Kidney (tissue), 14 donors: Measurements from ENCODE around the gene CDK1. TPM values are rescaled to one million over a fixed set of nuclear protein-coding genes. Genes with fewer than 3 reads are reported as not detected.

Experiments
- DNase-seq, 5 donors: peaks; one replicate each; pipeline ENCODE4 v3.0.0-alpha.2; 2013 to 2020
- FAIRE-seq: peaks from 2 replicates; lab custom pipeline; 2012; peaks lifted over from hg19 to GRCh38; lab: Jason Lieb, UNC
- H3K27ac ChIP-seq, 2 donors: one replicate each; pipeline ENCODE4 v1.7.0; 2013; ENCODE audit warnings: low read depth in 2 of 2, low read length in 2 of 2, inconsistent platforms in 1 of 2
- H3K27me3 ChIP-seq: one replicate; pipeline ENCODE4 v1.7.1; 2013; ENCODE audit warnings: low read length, inconsistent platforms; ENCODE audit not compliant: control insufficient read depth, insufficient read depth
- H3K36me3 ChIP-seq, 3 donors: one replicate each; pipeline versions ENCODE4 v1.7.0 to v1.7.1; 2013; ENCODE audit warnings: low read length in 3 of 3, control low read depth in 1 of 3, inconsistent platforms in 1 of 3; ENCODE audit not compliant: insufficient read depth in 3 of 3, control insufficient read depth in 2 of 3
- H3K4me1 ChIP-seq, 3 donors: one replicate each; pipeline versions ENCODE4 v1.7.0 to v1.7.1; 2013; ENCODE audit warnings: low read length in 3 of 3, inconsistent platforms in 1 of 3, low read depth in 1 of 3; ENCODE audit not compliant: control insufficient read depth in 2 of 3, insufficient read depth in 2 of 3
- H3K4me3 ChIP-seq, 3 donors: one replicate each; pipeline versions ENCODE4 v1.7.0 to v1.8.1; 2013; ENCODE audit warnings: low read length in 3 of 3, control low read depth in 1 of 3, inconsistent platforms in 1 of 3
- H3K9ac ChIP-seq, 3 donors: one replicate each; pipeline versions ENCODE4 v1.7.0 to v1.7.1; 2013; ENCODE audit warnings: low read length in 3 of 3, control low read depth in 1 of 3, inconsistent platforms in 1 of 3
- H3K9me3 ChIP-seq, 3 donors: one replicate each; pipeline versions ENCODE4 v1.7.0 to v1.7.1; 2013; ENCODE audit warnings: low read length in 3 of 3, control low read depth in 1 of 3, inconsistent platforms in 1 of 3; ENCODE audit not compliant: control insufficient read depth in 2 of 3, insufficient read depth in 1 of 3
- intact Hi-C: fragments of 100-400 bp; cut with DNase I; formaldehyde crosslinking; loops from one replicate; pipeline ENCODE4 v1.11.1; 2022
- polyA plus RNA-seq: library from polyadenylated mRNA; stranded (reverse); fragments of 350-450 nt; fragmentation: Illumina TruSeq; extraction: RNeasy Lipid Tissue Mini Kit (QIAGEN cat#74804); gene quantifications from one replicate; pipeline ENCODE4 v1.2.3, GENCODE V29; 2014; ENCODE audit warnings: low read depth, low replicate concordance; ENCODE audit not compliant: insufficient read depth
- total RNA-seq: library from RNA; stranded (reverse); fragmentation: NEBNext Ultra II Directional; extraction: Animal tissue kit (Norgen Biotek cat#: 25700); gene quantifications from one replicate; pipeline ENCODE4 v1.2.1, GENCODE V29; 2021
- TF ChIP-seq, protein P1 (sequence below): IDR thresholded peaks from 3 replicates; pipeline ENCODE4 v1.5.1; 2012; ENCODE audit warnings: mild to moderate bottlenecking, moderate library complexity, borderline replicate concordance; ENCODE audit not compliant: insufficient read depth; ENCODE audit errors: extremely low read depth
- donor health status: control.
- donor health status: control.
- donor health status: control.
- donor health status: control.
- donor health status: control.
- donor health status: DM: yes; HTN: yes; CAD: no.
- donor health status: Normal renal cell carcinoma (clear cell type).

Gene CDK1
- total and polyA plus RNA-seq, 2 donors from 2014 or later, result 3.1 to 3.3 TPM

DNA sequence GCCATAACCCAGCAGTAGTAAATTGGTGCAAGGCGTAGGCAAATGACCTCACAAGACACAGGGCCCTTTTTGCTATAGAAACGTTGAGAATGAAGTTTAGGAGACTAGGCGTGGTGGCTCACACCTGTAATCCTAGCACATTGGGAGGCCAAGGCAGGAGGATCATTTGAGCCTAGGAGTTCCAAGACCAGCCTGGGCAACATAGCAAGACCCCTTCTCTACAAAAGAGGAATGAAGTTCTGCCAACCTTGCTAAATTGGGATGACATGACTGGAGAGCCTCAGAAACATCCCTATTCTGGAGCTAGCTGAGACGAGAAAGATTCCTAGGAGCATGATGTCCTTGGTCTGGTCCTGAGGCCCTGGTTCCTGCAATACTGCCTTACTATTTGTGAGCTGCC, 20.6 kb downstream of the CDK1 start:
- TF ChIP-seq, protein P1, sequence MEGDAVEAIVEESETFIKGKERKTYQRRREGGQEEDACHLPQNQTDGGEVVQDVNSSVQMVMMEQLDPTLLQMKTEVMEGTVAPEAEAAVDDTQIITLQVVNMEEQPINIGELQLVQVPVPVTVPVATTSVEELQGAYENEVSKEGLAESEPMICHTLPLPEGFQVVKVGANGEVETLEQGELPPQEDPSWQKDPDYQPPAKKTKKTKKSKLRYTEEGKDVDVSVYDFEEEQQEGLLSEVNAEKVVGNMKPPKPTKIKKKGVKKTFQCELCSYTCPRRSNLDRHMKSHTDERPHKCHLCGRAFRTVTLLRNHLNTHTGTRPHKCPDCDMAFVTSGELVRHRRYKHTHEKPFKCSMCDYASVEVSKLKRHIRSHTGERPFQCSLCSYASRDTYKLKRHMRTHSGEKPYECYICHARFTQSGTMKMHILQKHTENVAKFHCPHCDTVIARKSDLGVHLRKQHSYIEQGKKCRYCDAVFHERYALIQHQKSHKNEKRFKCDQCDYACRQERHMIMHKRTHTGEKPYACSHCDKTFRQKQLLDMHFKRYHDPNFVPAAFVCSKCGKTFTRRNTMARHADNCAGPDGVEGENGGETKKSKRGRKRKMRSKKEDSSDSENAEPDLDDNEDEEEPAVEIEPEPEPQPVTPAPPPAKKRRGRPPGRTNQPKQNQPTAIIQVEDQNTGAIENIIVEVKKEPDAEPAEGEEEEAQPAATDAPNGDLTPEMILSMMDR, result no peak
- DNase-seq (no peak), FAIRE-seq (no peak)
- H3K4me3 ChIP-seq, result no peak overlapping the region
- H3K27me3 ChIP-seq, result no peaks in the 10 kb centered on the region
- no peaks in the 10 kb centered on the region for H3K9me3 ChIP-seq
- no peak overlapping the region for H3K27ac ChIP-seq
- intact Hi-C loops, result no loop called here
- H3K4me1 ChIP-seq, result no peaks in the 10 kb centered on the region
- H3K36me3 ChIP-seq, result no peaks in the 10 kb centered on the region
- H3K9ac ChIP-seq, result no peak overlapping the region

DNA sequence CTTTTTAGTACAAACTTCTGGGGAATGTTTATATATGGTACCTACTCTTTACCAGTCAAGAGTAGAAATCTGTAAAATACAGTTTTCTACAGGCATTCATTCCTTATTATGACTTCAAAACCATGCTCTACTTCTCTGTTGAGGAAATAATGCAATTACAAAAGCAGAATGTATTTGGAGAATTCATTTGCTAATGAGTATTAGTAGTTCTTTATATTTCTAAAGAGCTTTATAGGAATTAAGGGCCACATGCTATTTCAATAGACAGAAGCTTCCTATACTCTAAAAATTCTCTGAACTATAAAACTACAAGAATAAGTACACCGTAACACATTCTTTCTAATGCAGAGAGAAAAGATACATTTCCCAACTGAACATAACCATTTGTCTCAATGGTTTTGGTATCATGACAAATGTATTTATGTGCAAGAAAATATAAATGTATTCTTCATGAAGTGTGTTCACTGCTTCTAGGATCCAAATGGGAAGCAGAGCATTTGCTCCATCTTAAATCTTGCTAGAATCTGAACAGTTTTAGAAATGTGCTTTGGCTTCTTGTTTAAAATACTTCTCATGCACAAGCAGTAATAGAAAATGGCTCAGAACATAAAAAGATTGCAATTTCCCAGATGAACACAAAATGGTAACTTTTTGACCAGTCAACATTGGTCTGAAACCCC, 21.8 kb downstream of the CDK1 start:
- Histone ChIP-seq H3K36me3 (no peaks in the 10 kb centered on the region), H3K27me3 (no peaks in the 10 kb centered on the region), H3K27ac (no peak overlapping the region), H3K4me1 (no peaks in the 10 kb centered on the region), H3K9me3 (no peaks in the 10 kb centered on the region), H3K9ac (no peak overlapping the region), H3K4me3 (no peak overlapping the region)
- no peak for FAIRE-seq
- intact Hi-C loops, result no loop called here
- TF ChIP-seq, protein P1, result no peak
- no peak for DNase-seq

DNA sequence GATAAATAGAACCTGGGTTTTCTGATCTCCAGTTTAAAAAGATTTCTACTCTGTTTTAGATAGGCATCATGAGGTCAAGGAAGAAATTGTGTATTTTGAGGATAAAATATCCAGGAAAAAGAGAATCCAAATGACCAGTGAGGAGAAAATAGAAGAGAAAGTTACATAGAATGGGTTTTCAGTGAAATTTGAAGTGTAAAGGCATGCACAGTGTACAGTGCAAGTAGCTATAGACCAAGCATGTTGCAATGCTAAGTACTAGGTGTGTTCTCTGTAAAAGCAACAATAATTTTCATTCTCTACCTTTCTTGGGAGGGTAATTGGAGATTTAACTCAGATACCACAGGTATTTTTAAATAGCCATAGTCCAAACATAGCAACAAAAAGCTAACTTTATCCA, 22.6 kb downstream of the CDK1 start:
- H3K36me3 ChIP-seq, result no peaks in the 10 kb centered on the region
- H3K27me3 ChIP-seq, result no peaks in the 10 kb centered on the region
- H3K27ac ChIP-seq, result no peak overlapping the region
- H3K4me3 ChIP-seq, result no peak overlapping the region
- no peaks in the 10 kb centered on the region for H3K9me3 ChIP-seq
- H3K4me1 ChIP-seq, result no peaks in the 10 kb centered on the region
- no peak overlapping the region for H3K9ac ChIP-seq
- FAIRE-seq (no peak), DNase-seq (no peak)
- intact Hi-C loops, result no loop called here
- TF ChIP-seq, protein P1, result no peak

DNA sequence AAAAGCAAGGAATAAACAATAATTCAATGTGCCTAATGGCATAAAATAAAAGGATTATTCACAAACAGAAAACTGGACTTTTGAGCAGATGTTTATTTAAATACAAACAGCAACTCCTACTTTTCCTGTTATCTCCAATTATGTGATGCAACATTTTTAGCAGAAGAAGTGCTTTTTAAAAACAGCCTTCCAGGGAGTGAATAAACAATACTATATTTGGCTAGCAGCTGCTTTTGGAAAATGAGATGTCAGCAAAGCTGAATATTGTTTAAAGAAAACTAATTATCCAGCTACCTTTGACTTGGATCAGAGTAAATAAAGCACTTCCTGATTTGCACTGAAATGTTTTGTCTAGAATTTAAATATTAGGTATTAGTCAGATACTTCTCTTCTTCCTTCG, 23.2 kb downstream of the CDK1 start:
- Histone ChIP-seq H3K4me3 (no peak overlapping the region), H3K36me3 (no peaks in the 10 kb centered on the region), H3K27me3 (no peaks in the 10 kb centered on the region), H3K9ac (no peak overlapping the region), H3K9me3 (no peaks in the 10 kb centered on the region), H3K27ac (no peak overlapping the region), H3K4me1 (no peaks in the 10 kb centered on the region)
- TF ChIP-seq, protein P1, result no peak
- intact Hi-C loops, result no loop called here
- FAIRE-seq, result no peak
- no peak for DNase-seq
